ENCODE measurements around the gene AGR3.

Gene AGR3

DNA sequence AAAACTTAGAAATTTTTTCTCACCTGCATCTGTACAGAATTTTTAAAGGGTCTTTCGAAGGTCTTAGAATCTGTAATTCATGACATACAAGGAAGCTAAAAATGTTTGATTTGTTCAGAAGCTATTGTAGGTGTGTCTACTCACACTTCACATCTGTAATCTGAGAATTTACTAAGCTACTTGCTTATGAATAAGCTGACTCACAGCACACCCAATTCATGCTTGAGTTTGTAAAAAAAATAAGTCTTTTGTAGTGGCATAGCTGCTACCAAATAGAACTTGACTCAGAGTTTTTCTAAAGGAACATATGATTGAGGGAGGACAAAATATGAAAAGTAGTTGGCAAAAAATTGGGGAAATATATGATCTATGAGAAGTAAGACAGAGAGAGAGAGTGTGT is 64.2 kb downstream of the AGR3 start:
- POLR2A ChIA-PET = no interaction called here
- TF ChIP-seq, protein P1, sequence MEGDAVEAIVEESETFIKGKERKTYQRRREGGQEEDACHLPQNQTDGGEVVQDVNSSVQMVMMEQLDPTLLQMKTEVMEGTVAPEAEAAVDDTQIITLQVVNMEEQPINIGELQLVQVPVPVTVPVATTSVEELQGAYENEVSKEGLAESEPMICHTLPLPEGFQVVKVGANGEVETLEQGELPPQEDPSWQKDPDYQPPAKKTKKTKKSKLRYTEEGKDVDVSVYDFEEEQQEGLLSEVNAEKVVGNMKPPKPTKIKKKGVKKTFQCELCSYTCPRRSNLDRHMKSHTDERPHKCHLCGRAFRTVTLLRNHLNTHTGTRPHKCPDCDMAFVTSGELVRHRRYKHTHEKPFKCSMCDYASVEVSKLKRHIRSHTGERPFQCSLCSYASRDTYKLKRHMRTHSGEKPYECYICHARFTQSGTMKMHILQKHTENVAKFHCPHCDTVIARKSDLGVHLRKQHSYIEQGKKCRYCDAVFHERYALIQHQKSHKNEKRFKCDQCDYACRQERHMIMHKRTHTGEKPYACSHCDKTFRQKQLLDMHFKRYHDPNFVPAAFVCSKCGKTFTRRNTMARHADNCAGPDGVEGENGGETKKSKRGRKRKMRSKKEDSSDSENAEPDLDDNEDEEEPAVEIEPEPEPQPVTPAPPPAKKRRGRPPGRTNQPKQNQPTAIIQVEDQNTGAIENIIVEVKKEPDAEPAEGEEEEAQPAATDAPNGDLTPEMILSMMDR (IDR thresholded peaks at IDR 0.05; ENCODE audit: control extremely low read depth, extremely low read depth, low read depth, missing control alignments) = no peak
- CTCF ChIA-PET = interaction anchor here (0.8 to 1.5 kb wide), 2 partner anchors 16 to 18 kb away, joined by 3 to 4 read pairs; no protein-coding TSS in a partner anchor
- DNase-seq (ENCODE audit: extremely low spot score) = no peak

DNA sequence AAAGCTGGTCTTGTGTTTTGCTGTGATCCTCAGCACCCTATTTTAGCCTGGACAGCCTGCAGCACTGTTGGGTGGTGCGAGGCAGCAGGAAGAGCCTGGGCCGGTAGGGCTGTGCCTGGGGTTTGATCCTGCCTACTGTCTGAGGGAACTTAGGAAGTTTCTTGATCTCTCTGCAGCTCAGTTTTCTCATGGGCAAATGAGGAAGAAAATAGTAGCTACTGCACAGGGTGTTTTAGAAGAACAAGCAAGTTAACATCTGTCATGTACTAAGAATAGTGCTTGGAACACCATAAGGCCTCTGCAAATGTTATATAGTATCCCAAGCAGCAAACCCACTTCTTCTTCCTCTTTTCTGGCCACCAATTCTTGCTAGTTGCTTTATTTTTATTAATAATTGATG is 65.0 kb downstream of the AGR3 start:
- TF ChIP-seq, protein P1 (IDR thresholded peaks at IDR 0.05; ENCODE audit: control extremely low read depth, extremely low read depth, low read depth, missing control alignments) = no peak
- CTCF ChIA-PET = interaction anchor here (1.2 to 1.5 kb wide), 2 partner anchors 16 to 17 kb away, joined by 4 read pairs; no protein-coding TSS in a partner anchor
- no peak for DNase-seq (ENCODE audit: extremely low spot score)
- POLR2A ChIA-PET = no interaction called here

- TF ChIP-seq, protein P1 (IDR thresholded peaks at IDR 0.05; ENCODE audit: control extremely low read depth, extremely low read depth, low read depth, missing control alignments) = no peak
- ChIA-PET POLR2A (no interaction called here), CTCF (no interaction called here)
- no peak for DNase-seq (ENCODE audit: extremely low spot score)
Measured at GRCh38 chr7:16815001-16815400, 66.8 kb downstream of the AGR3 start.

- ChIA-PET POLR2A (no interaction called here), CTCF (interaction anchor here (2.1 kb wide), 1 partner anchor 11 kb away, joined by 7 read pairs; no protein-coding TSS in a partner anchor)
- TF ChIP-seq, protein P1 (IDR thresholded peaks at IDR 0.05; ENCODE audit: control extremely low read depth, extremely low read depth, low read depth, missing control alignments) = no peak
- DNase-seq (ENCODE audit: extremely low spot score) = no peak
Measured at GRCh38 chr7:16813232-16813616, 68.6 kb downstream of the AGR3 start.

- CTCF ChIA-PET = interaction anchor here (2.1 kb wide), 1 partner anchor 11 kb away, joined by 7 read pairs; no protein-coding TSS in a partner anchor
Measured at GRCh38 chr7:16812542-16813231, 69.1 kb downstream of the AGR3 start.

DNA sequence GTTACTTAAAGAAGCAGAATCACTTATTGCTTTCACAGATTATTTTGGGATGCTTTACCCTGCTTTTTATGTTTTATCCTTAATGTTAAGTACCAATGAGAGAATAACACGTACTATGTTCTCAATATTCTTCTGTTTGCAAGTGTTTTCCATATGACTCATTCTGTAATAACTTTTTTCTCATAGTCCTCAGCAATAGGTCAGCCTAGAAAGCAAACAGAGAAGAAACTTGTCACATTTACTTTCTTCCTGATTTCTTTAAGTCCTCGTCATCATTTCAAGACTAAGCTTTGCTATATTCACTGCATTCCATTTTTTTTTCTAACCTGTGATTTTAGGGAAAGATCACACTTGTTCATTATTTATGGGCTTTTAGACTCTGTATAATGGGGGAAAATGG is 70.2 kb downstream of the AGR3 start:
- TF ChIP-seq, protein P1 (IDR thresholded peaks at IDR 0.05; ENCODE audit: control extremely low read depth, extremely low read depth, low read depth, missing control alignments) = no peak
- ChIA-PET CTCF (no interaction called here), POLR2A (no interaction called here)
- DNase-seq (ENCODE audit: extremely low spot score) = no peak

More at GRCh38 chr7:16812542-16813231, 69.1 kb downstream of the AGR3 start:
- POLR2A ChIA-PET = no interaction called here
- TF ChIP-seq, protein P1 (IDR thresholded peaks at IDR 0.05; ENCODE audit: control extremely low read depth, extremely low read depth, low read depth, missing control alignments) = no peak
- DNase-seq (ENCODE audit: extremely low spot score) = no peak
